ENCODE results near the gene AKAIN1.

DNA sequence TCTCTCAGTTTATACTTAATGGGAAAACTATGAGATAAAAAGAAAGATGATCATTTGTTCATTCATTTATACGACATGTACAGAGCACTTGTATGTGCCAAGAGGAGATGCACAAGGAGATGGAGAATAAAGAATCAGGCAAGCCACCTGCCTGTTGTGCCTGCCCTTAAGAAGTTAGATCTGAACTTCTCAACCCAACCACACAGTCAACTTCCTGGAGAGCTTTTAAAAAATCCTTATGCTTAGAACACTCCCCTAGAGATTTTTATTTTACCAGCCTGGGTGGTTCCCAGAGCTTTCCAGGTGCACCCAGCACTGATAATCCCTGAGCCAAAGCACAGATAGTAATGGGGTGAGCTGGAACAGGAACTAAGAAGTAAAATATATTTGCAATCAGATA, 18.5 kb downstream of the AKAIN1 start:
- TF ChIP-seq POLR2A (IDR thresholded peaks at IDR 0.05) (no peak), EP300 (IDR thresholded peaks at IDR 0.05) (no peak)
- TF ChIP-seq, protein P1, sequence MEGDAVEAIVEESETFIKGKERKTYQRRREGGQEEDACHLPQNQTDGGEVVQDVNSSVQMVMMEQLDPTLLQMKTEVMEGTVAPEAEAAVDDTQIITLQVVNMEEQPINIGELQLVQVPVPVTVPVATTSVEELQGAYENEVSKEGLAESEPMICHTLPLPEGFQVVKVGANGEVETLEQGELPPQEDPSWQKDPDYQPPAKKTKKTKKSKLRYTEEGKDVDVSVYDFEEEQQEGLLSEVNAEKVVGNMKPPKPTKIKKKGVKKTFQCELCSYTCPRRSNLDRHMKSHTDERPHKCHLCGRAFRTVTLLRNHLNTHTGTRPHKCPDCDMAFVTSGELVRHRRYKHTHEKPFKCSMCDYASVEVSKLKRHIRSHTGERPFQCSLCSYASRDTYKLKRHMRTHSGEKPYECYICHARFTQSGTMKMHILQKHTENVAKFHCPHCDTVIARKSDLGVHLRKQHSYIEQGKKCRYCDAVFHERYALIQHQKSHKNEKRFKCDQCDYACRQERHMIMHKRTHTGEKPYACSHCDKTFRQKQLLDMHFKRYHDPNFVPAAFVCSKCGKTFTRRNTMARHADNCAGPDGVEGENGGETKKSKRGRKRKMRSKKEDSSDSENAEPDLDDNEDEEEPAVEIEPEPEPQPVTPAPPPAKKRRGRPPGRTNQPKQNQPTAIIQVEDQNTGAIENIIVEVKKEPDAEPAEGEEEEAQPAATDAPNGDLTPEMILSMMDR (IDR thresholded peaks at IDR 0.05), result no peak

All from gastroesophageal sphincter (tissue), 3 donors.